Coronary artery (tissue), 2 donors: Measurements from ENCODE around the gene LBX2.

Experiments used
- DNase-seq: peaks from one replicate; pipeline ENCODE4 v3.0.0-alpha.2; 2017; ENCODE audit warnings: low spot score
- H3K27ac ChIP-seq, 2 donors: fragments of 200-600 bp; sonication (generic); one replicate each; pipeline ENCODE4 v1.5.1; 2016 to 2019
- H3K4me3 ChIP-seq: fragments of 200-600 bp; sonication (generic); 2 replicates; pipeline ENCODE4 v1.5.1; 2016; ENCODE audit warnings: mild to moderate bottlenecking, moderate library complexity
- CTCF ChIP-seq: fragments of 200-600 bp; sonication (generic); IDR thresholded peaks from one replicate; pipeline ENCODE4 v1.5.1; 2019; ENCODE audit warnings: antibody characterized with exemption

Gene LBX2, protein sequence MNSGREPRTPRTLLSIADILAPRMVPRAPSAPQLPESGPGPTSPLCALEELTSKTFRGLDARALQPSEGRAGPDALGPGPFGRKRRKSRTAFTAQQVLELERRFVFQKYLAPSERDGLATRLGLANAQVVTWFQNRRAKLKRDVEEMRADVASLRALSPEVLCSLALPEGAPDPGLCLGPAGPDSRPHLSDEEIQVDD

GRCh38 chr2:74499267-74499939 is at the start of gene LBX2:
Gene LBX2, minus strand, starts transcription at chr2:74499603. Its CDS starts 66 bp downstream, at chr2:74499537.
- Histone ChIP-seq H3K27ac (no peak within 1 kb of the TSS), H3K4me3 (peak within 1 kb of the TSS; percentile 65)
- no peak for TF ChIP-seq CTCF
- DNase-seq: no peak

- H3K27ac ChIP-seq: peak overlapping the region; percentile 59 to 78
- peak overlapping the region; percentile 76 for H3K4me3 ChIP-seq
- no peak for TF ChIP-seq CTCF
- peak; percentile 66 for DNase-seq
Measured at GRCh38 chr2:74548285-74548899, 49.0 kb upstream of the LBX2 start.

GRCh38 chr2:74546004-74546403 is 46.6 kb upstream of the LBX2 start:
- no peak for TF ChIP-seq CTCF
- H3K4me3 ChIP-seq: no peak overlapping the region
- H3K27ac ChIP-seq: no peak overlapping the region
- DNase-seq: peak; percentile 16

DNA sequence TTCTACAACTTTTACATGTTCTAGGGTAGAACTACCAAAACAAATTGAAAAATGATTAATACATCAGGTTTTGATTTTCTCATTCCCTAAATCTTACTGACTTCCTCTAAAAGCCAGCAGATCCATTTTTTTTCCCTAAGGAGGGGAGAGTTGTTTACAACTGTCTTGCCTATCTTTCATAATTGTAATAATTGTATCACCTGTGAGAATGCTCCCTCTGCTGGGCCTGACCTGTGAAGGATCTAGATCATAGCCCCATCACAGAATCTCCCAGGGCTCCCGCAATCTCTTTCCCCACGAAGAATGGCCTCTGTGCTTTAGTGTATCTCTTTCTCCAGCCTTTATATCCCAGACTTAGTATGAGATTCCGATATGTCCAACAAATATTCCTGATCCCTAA is 45.2 kb upstream of the LBX2 start:
- no peak for DNase-seq
- Histone ChIP-seq H3K4me3 (no peak overlapping the region), H3K27ac (no peak overlapping the region)
- no peak for TF ChIP-seq CTCF

DNA sequence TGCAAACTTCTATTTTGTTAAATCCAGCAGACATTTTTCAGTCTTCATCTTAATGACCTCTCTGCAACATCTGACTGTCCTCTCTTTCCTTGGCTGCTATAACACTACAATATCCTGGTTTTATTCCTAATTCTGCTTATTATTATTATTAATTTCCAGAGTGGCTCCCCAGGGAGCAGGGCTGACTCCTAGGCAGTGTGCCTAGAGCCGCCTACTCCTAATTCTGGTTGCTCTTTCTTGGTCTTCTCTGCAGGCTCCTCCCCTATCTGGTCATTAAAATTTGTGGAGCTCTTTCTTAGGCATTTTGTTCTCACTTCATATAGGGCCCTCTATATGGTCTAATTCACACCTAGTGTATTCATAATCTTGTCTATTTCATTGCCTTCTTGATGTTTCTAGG is 43.6 kb upstream of the LBX2 start:
- DNase-seq: no peak
- TF ChIP-seq CTCF: no peak
- H3K4me3 ChIP-seq: no peak overlapping the region
- H3K27ac ChIP-seq: no peak overlapping the region

DNA sequence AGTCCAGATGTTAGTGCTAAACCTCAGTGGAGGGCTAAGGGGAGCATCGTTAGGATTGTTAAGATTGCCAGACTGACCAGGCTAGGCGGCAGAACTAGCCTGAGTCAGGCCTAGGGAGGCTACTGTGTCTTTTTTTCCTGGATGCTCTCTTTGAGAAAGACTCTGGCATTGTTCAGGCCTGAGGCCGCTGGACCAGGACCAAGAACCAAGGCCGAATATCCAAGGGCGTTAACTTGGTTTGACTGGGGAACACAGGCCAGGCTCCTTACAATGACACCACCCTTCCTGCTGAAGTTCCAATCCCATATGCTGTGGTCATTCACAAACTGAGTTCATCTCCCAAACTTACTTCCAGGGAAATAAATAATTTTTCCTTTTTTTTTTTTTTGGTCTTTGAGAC is 40.9 kb upstream of the LBX2 start:
- Histone ChIP-seq H3K4me3 (no peak overlapping the region), H3K27ac (peak overlapping the region in 1 of 2 donors; percentile 73)
- no peak for DNase-seq
- TF ChIP-seq CTCF: no peak
